Pancreas (tissue), 10 donors: ENCODE data around the gene FLNA. TPM values are rescaled to one million over a fixed set of nuclear protein-coding genes. Genes with fewer than 3 reads are reported as not detected.
"Not testable (repeated sequence)": the region's sequence is repeated elsewhere in the genome, so short reads cannot be mapped to it uniquely, and the experiment has no call there.

Experiments
- ATAC-seq, 4 donors: fragments of 200-7000 bp; cut with Tn5 transposase; one replicate each; pipeline versions ENCODE4 v1.8.0 to v1.9.1; 2020; ENCODE audit warnings: mild to moderate bottlenecking in 4 of 4, moderate library complexity in 4 of 4
- DNase-seq, 6 donors: peaks; one replicate each; pipeline ENCODE4 v3.0.0-alpha.2; 2020
- FAIRE-seq: peaks from 2 replicates; lab custom pipeline; 2012; peaks lifted over from hg19 to GRCh38; lab: Jason Lieb, UNC
- H3K27ac ChIP-seq, 4 donors: fragments of 200-600 bp; sonication (generic); 1 replicate in 3 of 4; 2 replicates in 1 of 4; pipeline versions ENCODE4 v1.5.0 to v1.8.0; 2020
- H3K27me3 ChIP-seq, 4 donors: fragments of 200-600 bp; one replicate each; pipeline ENCODE4 v1.8.0; 2021
- H3K36me3 ChIP-seq, 3 donors: fragments of 200-600 bp; sonication (generic) in 1 of 3; one replicate each; pipeline versions ENCODE4 v1.5.0 to v1.8.0; 2020 to 2021
- H3K4me1 ChIP-seq, 3 donors: fragments of 200-600 bp; one replicate each; pipeline ENCODE4 v1.8.0; 2021
- H3K4me3 ChIP-seq, 4 donors: fragments of 200-600 bp; sonication (generic) in 2 of 4; one replicate each; pipeline versions ENCODE4 v1.5.0 to v1.8.0; 2020 to 2021
- H3K9me3 ChIP-seq, 4 donors: fragments of 200-600 bp; one replicate each; pipeline ENCODE4 v1.8.0; 2021
- CTCF ChIP-seq, 4 donors: fragments of 200-600 bp; sonication (generic) in 3 of 4; IDR thresholded peaks; one replicate each; pipeline versions ENCODE4 v1.5.0 to v1.8.0; 2021; ENCODE audit warnings: antibody characterized with exemption in 4 of 4
- WGBS, 2 donors: extraction: QIAGEN DNeasy Blood & Tissue Kit; methylation state at CpG; one replicate each; pipeline ENCODE4 v1.1.7; 2013; 5-methylcytosine and 5-hydroxymethylcytosine counted together
- intact Hi-C, 3 donors: fragments of 100-400 bp; cut with DNase I; formaldehyde crosslinking; loops; one replicate each; pipeline versions ENCODE4 v1.11.1 to v1.14.2; 2022
- polyA plus RNA-seq, 2 donors: library from polyadenylated mRNA; stranded (reverse); fragments of 200-250 nt; gene quantifications; one replicate each; pipeline ENCODE4 v1.2.3, GENCODE V29; 2013
- total RNA-seq, 6 donors: library from RNA; stranded (reverse); fragmentation: NEBNext Ultra II Directional in 4 of 6; extraction: Animal tissue kit (Norgen Biotek cat#: 25700) in 4 of 6; gene quantifications; one replicate each; pipeline versions ENCODE4 v1.2.1 to v1.2.4, GENCODE V29; 2021 to 2023
- donor health status: healthy with polysubstance abuse.
- donor health status: DM: no; HTN: no; CAD: no; lungs with moderate emphysema.
- donor health status: DM: no; HTN: no; CAD: no.
- donor health status: control.
- donor health status: control.
- donor health status: Bipolar disorder and iron deficiency.
- donor health status: DM: yes; HTN: yes; CAD: no.
- donor health status: DM: no; HTN: no; CAD: no.
- donor health status: DM: no; HTN: no; CAD: no.
- donor health status: DM: yes; HTN: yes; CAD: no.

The FLNA gene
- total and polyA plus RNA-seq, 8 donors = 67.0 to 298 (median 184) TPM

GRCh38 chrX:154398668-154399526, 24.5 kb upstream of the FLNA start:
- intact Hi-C loops = no loop called here
- ATAC-seq (peak; percentile 36 to 71 (median 62)), DNase-seq (peak; percentile 78 to 92 (median 86)), FAIRE-seq (no peak)
- Histone ChIP-seq H3K27ac (peak overlapping the region; percentile 95 to 98 (median 96)), H3K27me3 (no peaks in the 10 kb centered on the region), H3K4me1 (no peaks in the 10 kb centered on the region), H3K36me3 (peaks cover 0 to 9% (median 4%) of the 10 kb centered on the region in 3 donors), H3K4me3 (peak overlapping the region; percentile 44 to 68 (median 52)), H3K9me3 (no peaks in the 10 kb centered on the region)
- WGBS, 2 donors = 1 to 30% methylated on average over 49 of the region's 49 CpGs
- TF ChIP-seq CTCF (IDR thresholded peaks at IDR 0.05) = peak; percentile 56 to 74 (median 64)

GRCh38 chrX:154397888-154398667, 23.6 kb upstream of the FLNA start, which contains the start of gene RPL10:
RPL10 (plus strand) TSS chrX:154398377; CDS start chrX:154398520, 143 bp downstream.
- DNase-seq (peak; percentile 93 to 99 (median 96)), ATAC-seq (peak; percentile 79 to 90 (median 82)), FAIRE-seq (no peak)
- H3K4me3 ChIP-seq = peak within 1 kb of the TSS; percentile 44 to 68 (median 52)
- peak within 1 kb of the TSS; percentile 95 to 98 (median 96) for H3K27ac ChIP-seq
- WGBS, 2 donors = 0 to 38% methylated on average over 69 of the region's 69 CpGs
- peaks cover 0 to 9% (median 4%) of the 10 kb centered on the region in 3 donors for H3K36me3 ChIP-seq
- no peak for TF ChIP-seq CTCF (IDR thresholded peaks at IDR 0.05)
- no peaks in the 10 kb centered on the region for H3K27me3 ChIP-seq
- no peaks in the 10 kb centered on the region for H3K9me3 ChIP-seq
- no peaks in the 10 kb centered on the region for H3K4me1 ChIP-seq
- intact Hi-C loops = no loop called here

GRCh38 chrX:154396973-154397887, 22.8 kb upstream of the FLNA start:
- intact Hi-C loops = no loop called here
- no peaks in the 10 kb centered on the region for H3K4me1 ChIP-seq
- peak; percentile 77 to 94 (median 84) for DNase-seq
- WGBS, 2 donors = 2 to 33% methylated on average over 53 of the region's 53 CpGs
- TF ChIP-seq CTCF (IDR thresholded peaks at IDR 0.05) = no peak
- ATAC-seq = peak; percentile 70 to 83 (median 78)
- H3K9me3 ChIP-seq = no peaks in the 10 kb centered on the region
- no peak for FAIRE-seq
- H3K36me3 ChIP-seq = peaks cover 0 to 9% (median 4%) of the 10 kb centered on the region in 3 donors
- H3K4me3 ChIP-seq = peak overlapping the region; percentile 3 to 68 (median 42)
- H3K27me3 ChIP-seq = no peaks in the 10 kb centered on the region
- H3K27ac ChIP-seq = peak overlapping the region; percentile 95 to 98 (median 96)

GRCh38 chrX:154396363-154396762, 21.9 kb upstream of the FLNA start:
- Histone ChIP-seq H3K4me3 (peak overlapping the region in 3 of 4 donors; percentile 27 to 68 (median 58)), H3K27ac (peak overlapping the region; percentile 95 to 98 (median 96))
- H3K9me3 ChIP-seq, H3K36me3 ChIP-seq, H3K4me1 ChIP-seq, FAIRE-seq, H3K27me3 ChIP-seq, ATAC-seq, intact Hi-C loops: not testable (repeated sequence)
- WGBS, 2 donors = 28 to 63% methylated on average over 15 to 17 of the region's 17 CpGs
- peak in 3 of 6 donors; percentile 20 to 43 (median 28) for DNase-seq

GRCh38 chrX:154389812-154390747, 15.6 kb upstream of the FLNA start:
- DNase-seq, H3K9me3 ChIP-seq, H3K36me3 ChIP-seq, H3K27me3 ChIP-seq, H3K4me3 ChIP-seq, intact Hi-C loops, FAIRE-seq, H3K4me1 ChIP-seq: not testable (repeated sequence)
- H3K27ac ChIP-seq = peak overlapping the region in 1 of 4 donors; percentile 74
- peak; percentile 86 to 90 (median 90) for ATAC-seq
- 0 to 28% methylated on average over 14 to 23 of the region's 121 CpGs for WGBS, 2 donors

- WGBS, 2 donors = no CpG with 5 or more reads among the region's 16 CpGs
- DNase-seq, H3K27ac ChIP-seq, FAIRE-seq, H3K4me3 ChIP-seq, H3K9me3 ChIP-seq, H3K4me1 ChIP-seq, intact Hi-C loops, H3K27me3 ChIP-seq, H3K36me3 ChIP-seq: not testable (repeated sequence)
- ATAC-seq = peak in 2 of 4 donors; percentile 1 to 3
These were observed 14.2 kb upstream of the FLNA start for GRCh38 chrX:154388649-154389048.

- H3K9me3 ChIP-seq, FAIRE-seq, DNase-seq, H3K27me3 ChIP-seq, intact Hi-C loops, H3K36me3 ChIP-seq, H3K4me1 ChIP-seq, H3K27ac ChIP-seq, H3K4me3 ChIP-seq: not testable (repeated sequence)
- WGBS, 2 donors = no CpG with 5 or more reads among the region's 20 CpGs
- ATAC-seq = peak; percentile 23 to 51 (median 38)
These were observed 13.7 kb upstream of the FLNA start for GRCh38 chrX:154388094-154388493.
